Progenitor cell of endocrine pancreas (in vitro differentiated cells): ENCODE measurements around the gene EXOG. TPM values are rescaled to one million over a fixed set of nuclear protein-coding genes. Genes with fewer than 3 reads are reported as not detected.

ENCODE experiments used
- DNase-seq: peaks from one replicate; pipeline ENCODE4 v3.0.0; 2021; ENCODE audit warnings: low spot score; ENCODE audit not compliant: unreplicated experiment
- H3K27ac Mint-ChIP-seq: 2 replicates; pipeline ENCODE4 v1.8.0; 2021; ENCODE audit warnings: mild to moderate bottlenecking, moderate library complexity, mixed read lengths
- H3K27me3 Mint-ChIP-seq: 2 replicates; pipeline ENCODE4 v1.8.0; 2021; ENCODE audit warnings: mixed read lengths
- H3K36me3 Mint-ChIP-seq: 2 replicates; pipeline ENCODE4 v1.8.0; 2022; ENCODE audit warnings: mixed read lengths; ENCODE audit not compliant: insufficient read depth
- H3K4me1 Mint-ChIP-seq: 2 replicates; pipeline ENCODE4 v1.8.0; 2021; ENCODE audit warnings: low read depth, mixed read lengths
- H3K4me3 Mint-ChIP-seq: 2 replicates; pipeline ENCODE4 v1.8.0; 2021; ENCODE audit warnings: low read depth, mild to moderate bottlenecking, moderate library complexity, mixed read lengths
- H3K9me3 Mint-ChIP-seq: 2 replicates; pipeline ENCODE4 v1.8.0; 2021; ENCODE audit warnings: low read depth, mixed read lengths
- total RNA-seq: library from RNA; stranded (reverse); gene quantifications from 2 replicates; pipeline ENCODE4 v1.2.1, GENCODE V29; 2021
- TF ChIP-seq, protein P1 (sequence below): fragments of 200-600 bp; sonication (generic); IDR thresholded peaks from one replicate; pipeline ENCODE4 v1.5.0; 2021; ENCODE audit warnings: antibody characterized with exemption, mild to moderate bottlenecking; ENCODE audit not compliant: unreplicated experiment

Gene EXOG
- total RNA-seq, 1 donor from 2014 or later = 15.2 TPM

- H3K9me3 Mint-ChIP-seq = no peaks in the 10 kb centered on the region
Observed at GRCh38 chr3:38457111-38458003, 38.8 kb upstream of the EXOG start.

GRCh38 chr3:38458796-38459498, 37.2 kb upstream of the EXOG start:
- no peak overlapping the region for H3K27ac Mint-ChIP-seq
- H3K4me3 Mint-ChIP-seq = no peak overlapping the region
- H3K36me3 Mint-ChIP-seq = no peaks in the 10 kb centered on the region
- peaks cover 3% of the 10 kb centered on the region for H3K9me3 Mint-ChIP-seq
- H3K27me3 Mint-ChIP-seq = no peaks in the 10 kb centered on the region
- H3K4me1 Mint-ChIP-seq = peaks cover 39% of the 10 kb centered on the region
- TF ChIP-seq, protein P1, sequence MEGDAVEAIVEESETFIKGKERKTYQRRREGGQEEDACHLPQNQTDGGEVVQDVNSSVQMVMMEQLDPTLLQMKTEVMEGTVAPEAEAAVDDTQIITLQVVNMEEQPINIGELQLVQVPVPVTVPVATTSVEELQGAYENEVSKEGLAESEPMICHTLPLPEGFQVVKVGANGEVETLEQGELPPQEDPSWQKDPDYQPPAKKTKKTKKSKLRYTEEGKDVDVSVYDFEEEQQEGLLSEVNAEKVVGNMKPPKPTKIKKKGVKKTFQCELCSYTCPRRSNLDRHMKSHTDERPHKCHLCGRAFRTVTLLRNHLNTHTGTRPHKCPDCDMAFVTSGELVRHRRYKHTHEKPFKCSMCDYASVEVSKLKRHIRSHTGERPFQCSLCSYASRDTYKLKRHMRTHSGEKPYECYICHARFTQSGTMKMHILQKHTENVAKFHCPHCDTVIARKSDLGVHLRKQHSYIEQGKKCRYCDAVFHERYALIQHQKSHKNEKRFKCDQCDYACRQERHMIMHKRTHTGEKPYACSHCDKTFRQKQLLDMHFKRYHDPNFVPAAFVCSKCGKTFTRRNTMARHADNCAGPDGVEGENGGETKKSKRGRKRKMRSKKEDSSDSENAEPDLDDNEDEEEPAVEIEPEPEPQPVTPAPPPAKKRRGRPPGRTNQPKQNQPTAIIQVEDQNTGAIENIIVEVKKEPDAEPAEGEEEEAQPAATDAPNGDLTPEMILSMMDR = no peak
- no peak for DNase-seq

More at GRCh38 chr3:38457111-38458003, 38.8 kb upstream of the EXOG start:
- TF ChIP-seq, protein P1 = no peak
- no peak for DNase-seq
- peaks cover 42% of the 10 kb centered on the region for H3K4me1 Mint-ChIP-seq
- H3K27ac Mint-ChIP-seq = peak overlapping the region; percentile 69
- no peaks in the 10 kb centered on the region for H3K27me3 Mint-ChIP-seq
- H3K4me3 Mint-ChIP-seq = peak overlapping the region; percentile 99
- H3K36me3 Mint-ChIP-seq = no peaks in the 10 kb centered on the region

DNA sequence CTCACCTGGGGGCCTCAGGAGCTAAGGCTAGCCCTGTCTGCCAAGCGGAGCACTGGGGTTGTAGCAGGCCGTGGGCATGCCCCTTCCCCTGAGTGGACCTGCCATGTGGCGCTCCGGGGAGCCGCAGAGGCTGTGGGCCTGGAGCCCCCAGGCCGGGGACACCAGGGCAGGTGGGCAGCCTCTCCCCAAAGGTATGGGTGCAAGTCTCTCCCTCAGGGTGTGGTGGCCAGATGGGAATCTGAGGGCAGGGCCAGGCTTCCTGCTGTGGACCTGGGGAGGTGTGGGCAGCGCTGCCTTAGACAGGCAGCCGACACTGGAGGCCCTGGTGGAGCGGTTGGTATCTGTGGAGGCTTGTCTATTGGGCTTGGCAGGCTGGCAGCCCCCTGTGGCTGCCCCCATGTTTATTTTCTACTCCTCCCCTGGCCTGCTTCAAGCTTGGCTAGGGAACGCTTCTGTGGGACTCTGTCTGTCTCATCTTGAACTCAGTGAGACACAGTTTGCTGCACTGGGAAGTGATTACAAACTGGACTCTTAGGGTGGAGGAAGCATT, 36.6 kb upstream of the EXOG start:
- H3K4me3 Mint-ChIP-seq = no peak overlapping the region
- H3K27me3 Mint-ChIP-seq = no peaks in the 10 kb centered on the region
- H3K36me3 Mint-ChIP-seq = peaks cover 3% of the 10 kb centered on the region
- peak overlapping the region; percentile 41 for H3K27ac Mint-ChIP-seq
- peaks cover 7% of the 10 kb centered on the region for H3K9me3 Mint-ChIP-seq
- peaks cover 39% of the 10 kb centered on the region for H3K4me1 Mint-ChIP-seq
- TF ChIP-seq, protein P1 = no peak
- no peak for DNase-seq

DNA sequence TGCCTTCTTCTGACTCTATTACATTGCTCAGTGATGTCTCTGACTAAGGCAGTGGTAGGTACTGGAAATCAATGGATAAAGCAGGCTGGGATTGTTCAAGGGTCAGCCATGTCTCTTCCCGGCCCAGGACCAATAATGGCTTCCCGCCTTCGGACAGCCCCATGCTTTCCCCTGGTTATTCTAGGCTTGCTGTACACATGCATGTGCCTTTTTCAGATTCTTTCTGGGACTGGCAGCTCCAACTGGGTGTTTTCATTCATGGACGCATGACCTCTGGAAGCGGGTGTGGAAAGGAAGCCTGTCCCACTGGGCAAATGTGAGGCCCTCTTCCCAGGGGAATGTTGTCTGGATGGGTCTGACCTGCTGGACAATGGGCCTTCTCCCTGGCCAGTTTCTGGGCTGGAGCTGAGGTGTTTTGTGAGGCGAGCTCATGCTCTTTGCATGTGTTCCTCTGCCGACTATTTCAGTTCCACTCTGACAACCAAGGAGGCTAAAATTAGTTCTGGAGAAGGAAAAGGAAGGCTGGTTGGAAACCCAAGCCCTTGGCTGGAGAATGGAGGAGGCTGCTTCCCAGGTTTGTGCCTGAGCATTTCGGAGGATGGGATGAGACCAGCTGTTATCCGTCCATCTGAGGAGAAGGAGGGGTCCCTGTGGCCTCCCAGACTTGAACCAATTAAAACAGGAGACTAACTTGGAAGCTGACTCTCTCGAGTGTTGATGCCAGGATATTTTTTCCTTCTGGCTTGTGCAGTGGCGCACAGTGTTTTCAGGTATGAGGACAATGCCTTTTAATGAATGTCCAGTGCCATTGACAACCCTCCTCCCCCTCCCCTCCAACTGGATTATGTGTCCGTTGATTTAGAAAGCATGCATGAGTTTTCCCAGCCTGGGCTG, 35.5 kb upstream of the EXOG start:
- no peak overlapping the region for H3K4me3 Mint-ChIP-seq
- H3K36me3 Mint-ChIP-seq = peaks cover 7% of the 10 kb centered on the region
- peaks cover 36% of the 10 kb centered on the region for H3K4me1 Mint-ChIP-seq
- no peak for DNase-seq
- peaks cover 10% of the 10 kb centered on the region for H3K9me3 Mint-ChIP-seq
- H3K27me3 Mint-ChIP-seq = no peaks in the 10 kb centered on the region
- TF ChIP-seq, protein P1 = no peak
- H3K27ac Mint-ChIP-seq = peak overlapping the region; percentile 79
